Measurements from ENCODE around the gene GJC2. TPM values are rescaled to one million over a fixed set of nuclear protein-coding genes. Genes with fewer than 3 reads are reported as not detected.

The GJC2 gene
- polyA plus RNA-seq, 1 donor (not counting 4 experiments of a cell fraction or from before 2014, with no cell fraction given): 0.58 TPM

GRCh38 chr1:228182296-228183030 lies 32.7 kb downstream of the GJC2 start:
- H3K9ac ChIP-seq (ENCODE audit: control insufficient read depth, extremely low read depth, insufficient read depth, low read length): no peak overlapping the region
- no peak for FAIRE-seq

GRCh38 chr1:228184152-228184551 lies 34.4 kb downstream of the GJC2 start:
- Histone ChIP-seq H3K9me3 (ENCODE audit: control insufficient read depth, low read depth, low read length) (no peaks in the 10 kb centered on the region), H3K4me1 (ENCODE audit: control insufficient read depth, extremely low read depth, insufficient read depth, low read length) (no peaks in the 10 kb centered on the region), H3K27ac (ENCODE audit: control insufficient read depth, insufficient read depth, low read length) (no peak overlapping the region), H3K4me2 (ENCODE audit: control insufficient read depth, extremely low read depth, insufficient read depth, low read depth, low read length) (no peak overlapping the region), H3K36me3 (ENCODE audit: control insufficient read depth in 2 of 2, extremely low read depth in 1 of 2, insufficient read depth in 2 of 2, low read length in 2 of 2) (no peaks in the 10 kb centered on the region), H3K9ac (ENCODE audit: control insufficient read depth, extremely low read depth, insufficient read depth, low read length) (no peak overlapping the region), H3K9me1 (ENCODE audit: control insufficient read depth, extremely low read depth, insufficient read depth, low read length) (no peaks in the 10 kb centered on the region), H3K79me2 (ENCODE audit: control insufficient read depth, insufficient read depth, low read length) (no peaks in the 10 kb centered on the region), H2AFZ (ENCODE audit: control insufficient read depth, low read length) (no peak overlapping the region), H3K4me3 (ENCODE audit: control insufficient read depth in 2 of 3, extremely low read depth in 1 of 3, insufficient read depth in 2 of 3, low read depth in 1 of 3, low read length in 3 of 3) (no peak overlapping the region), H3K27me3 (ENCODE audit: control insufficient read depth, extremely low read depth, insufficient read depth, low read length) (no peaks in the 10 kb centered on the region), H4K20me1 (ENCODE audit: control insufficient read depth, extremely low read depth, insufficient read depth, low read length) (no peaks in the 10 kb centered on the region)
- dilution Hi-C loops (cut with MboI; ENCODE audit: extremely low pct_ligation_motif_present, low sequenced_read_pairs): no loop called here
- DNase-seq (ENCODE audit: low read depth, low spot score): no peak
- TF ChIP-seq CTCF (optimal IDR thresholded peaks at IDR 0.05 in 1 of 3, IDR thresholded peaks at IDR 0.05 in 1 of 3, conservative IDR thresholded peaks at IDR 0.05 in 1 of 3; ENCODE audit: extremely low read depth in 1 of 3, insufficient read depth in 2 of 3, low read length in 3 of 3): no peak
- TF ChIP-seq EZH2 (IDR thresholded peaks at IDR 0.05; ENCODE audit: low read length): no peak
- FAIRE-seq: no peak

More at GRCh38 chr1:228182296-228183030, 32.7 kb downstream of the GJC2 start:
- DNase-seq (ENCODE audit: low read depth, low spot score): no peak
- Histone ChIP-seq H3K36me3 (ENCODE audit: control insufficient read depth in 2 of 2, extremely low read depth in 1 of 2, insufficient read depth in 2 of 2, low read length in 2 of 2) (no peaks in the 10 kb centered on the region), H3K4me2 (ENCODE audit: control insufficient read depth, extremely low read depth, insufficient read depth, low read depth, low read length) (no peak overlapping the region), H2AFZ (ENCODE audit: control insufficient read depth, low read length) (no peak overlapping the region), H3K79me2 (ENCODE audit: control insufficient read depth, insufficient read depth, low read length) (no peaks in the 10 kb centered on the region), H3K27me3 (ENCODE audit: control insufficient read depth, extremely low read depth, insufficient read depth, low read length) (no peaks in the 10 kb centered on the region), H3K9me3 (ENCODE audit: control insufficient read depth, low read depth, low read length) (no peaks in the 10 kb centered on the region), H3K4me1 (ENCODE audit: control insufficient read depth, extremely low read depth, insufficient read depth, low read length) (no peaks in the 10 kb centered on the region), H3K27ac (ENCODE audit: control insufficient read depth, insufficient read depth, low read length) (no peak overlapping the region), H3K9me1 (ENCODE audit: control insufficient read depth, extremely low read depth, insufficient read depth, low read length) (no peaks in the 10 kb centered on the region), H3K4me3 (ENCODE audit: control insufficient read depth in 2 of 3, extremely low read depth in 1 of 3, insufficient read depth in 2 of 3, low read depth in 1 of 3, low read length in 3 of 3) (no peak overlapping the region), H4K20me1 (ENCODE audit: control insufficient read depth, extremely low read depth, insufficient read depth, low read length) (no peaks in the 10 kb centered on the region)
- TF ChIP-seq CTCF (optimal IDR thresholded peaks at IDR 0.05 in 1 of 3, IDR thresholded peaks at IDR 0.05 in 1 of 3, conservative IDR thresholded peaks at IDR 0.05 in 1 of 3; ENCODE audit: extremely low read depth in 1 of 3, insufficient read depth in 2 of 3, low read length in 3 of 3): no peak
- dilution Hi-C loops (cut with MboI; ENCODE audit: extremely low pct_ligation_motif_present, low sequenced_read_pairs): no loop called here

Data from keratinocyte (primary cell).